HepG2 (cell line): ENCODE results near the gene TDRD6. TPM values are rescaled to one million over a fixed set of nuclear protein-coding genes. Genes with fewer than 3 reads are reported as not detected.

Experiments
- DPF2 ChIP-seq: sonication (generic); formaldehyde crosslinking; IDR thresholded peaks from 2 replicates; pipeline ENCODE4 v1.4.0; 2020; ENCODE audit warnings: mild to moderate bottlenecking, low read depth, missing genetic modification reagents, borderline replicate concordance
- FOXC1 ChIP-seq: sonication (generic); formaldehyde crosslinking; IDR thresholded peaks from 2 replicates; pipeline ENCODE4 v1.8.0; 2022; ENCODE audit warnings: mild to moderate bottlenecking, missing genetic modification reagents, borderline replicate concordance
- GTF3A ChIP-seq: sonication (generic); formaldehyde crosslinking; conservative IDR thresholded peaks from 2 replicates; pipeline ENCODE4 v1.4.0; 2020; ENCODE audit warnings: mild to moderate bottlenecking, missing genetic modification reagents
- HIVEP1 ChIP-seq: sonication (generic); formaldehyde crosslinking; IDR thresholded peaks from 2 replicates; pipeline ENCODE4 v1.4.0; 2020; ENCODE audit warnings: mild to moderate bottlenecking, missing genetic modification reagents
- JARID2 ChIP-seq: sonication (generic); formaldehyde crosslinking; IDR thresholded peaks from 2 replicates; pipeline ENCODE4 v1.8.1; 2023; ENCODE audit warnings: missing genetic modification reagents, inconsistent platforms; ENCODE audit not compliant: insufficient replicate concordance
- KDM1A ChIP-seq: IDR thresholded peaks from 2 replicates; pipeline ENCODE4 v1.6.1; 2016; ENCODE audit warnings: missing compliant biosample characterization
- ZBTB40 ChIP-seq, 2 experiments: fragments of 450-650 bp in 1 of 2; sonication (generic) in 1 of 2; formaldehyde crosslinking in 1 of 2; IDR thresholded peaks; 2 replicates each; pipeline versions ENCODE4 v1.6.1 to v1.8.0; 2016 to 2022; ENCODE audit warnings: antibody characterized with exemption in 1 of 2, mild to moderate bottlenecking in 1 of 2, missing genetic modification reagents in 1 of 2
- ZIK1 ChIP-seq: sonication (generic); formaldehyde crosslinking; IDR thresholded peaks from 2 replicates; pipeline ENCODE4 v1.5.0; 2020; ENCODE audit warnings: mild to moderate bottlenecking, low read depth, missing genetic modification reagents, borderline replicate concordance
- ZNF136 ChIP-seq: sonication (generic); formaldehyde crosslinking; IDR thresholded peaks from 2 replicates; pipeline ENCODE4 v1.8.1; 2022; ENCODE audit warnings: low read depth, mild to moderate bottlenecking, moderate library complexity, missing genetic modification reagents
- ZNF333 ChIP-seq: sonication (generic); formaldehyde crosslinking; IDR thresholded peaks from 2 replicates; pipeline ENCODE4 v1.4.0; 2020; ENCODE audit warnings: mild to moderate bottlenecking, missing genetic modification reagents, borderline replicate concordance
- ZNF354B ChIP-seq: sonication (generic); formaldehyde crosslinking; IDR thresholded peaks from 2 replicates; pipeline ENCODE4 v1.8.0; 2022; ENCODE audit warnings: mild to moderate bottlenecking, missing genetic modification reagents
- ZNF564 ChIP-seq: sonication (generic); formaldehyde crosslinking; IDR thresholded peaks from 2 replicates; pipeline ENCODE4 v1.8.1; 2023; ENCODE audit warnings: mild to moderate bottlenecking, missing genetic modification reagents
- ZNF687 ChIP-seq: sonication (generic); formaldehyde crosslinking; IDR thresholded peaks from 2 replicates; pipeline ENCODE4 v1.5.1; 2020; ENCODE audit warnings: mild to moderate bottlenecking, missing genetic modification reagents, moderate library complexity
- ZNF724P ChIP-seq: sonication (generic); formaldehyde crosslinking; IDR thresholded peaks from 2 replicates; pipeline ENCODE4 v1.8.0; 2022; ENCODE audit warnings: missing genetic modification reagents, borderline replicate concordance
- ZNF761 ChIP-seq: sonication (generic); formaldehyde crosslinking; conservative IDR thresholded peaks from 2 replicates; pipeline ENCODE4 v1.4.0; 2020; ENCODE audit warnings: mild to moderate bottlenecking, missing genetic modification reagents
- polyA plus RNA-seq, 8 experiments: library from polyadenylated mRNA; depleted of rRNA in 3 of 8; stranded (reverse) in 7 of 8; unstranded in 1 of 8; fragments of >200 nt; fragmentation: Illumina TruSeq in 4 of 8; extraction: Trizol in 4 of 8; gene quantifications; 2 replicates each; pipeline versions ENCODE4 v1.2.1 to v1.2.3, GENCODE V29; 2011 to 2016; ENCODE audit warnings: low read depth in 4 of 8, missing spikeins in 1 of 8, mixed read lengths in 1 of 8; ENCODE audit not compliant: insufficient read depth in 1 of 8
- total RNA-seq, 5 experiments: library from RNA; depleted of rRNA; stranded (reverse); fragments of >200 nt; fragmentation: Illumina TruSeq; extraction: Trizol; gene quantifications; 2 replicates each; pipeline ENCODE4 v1.2.3, GENCODE V29; 2016; ENCODE audit warnings: low read depth in 1 of 5

TDRD6 gene
- total and polyA plus RNA-seq, 2 of the 13 experiments (the other 11 are each of a cell fraction or from before 2014, with no cell fraction given): not detected

DNA sequence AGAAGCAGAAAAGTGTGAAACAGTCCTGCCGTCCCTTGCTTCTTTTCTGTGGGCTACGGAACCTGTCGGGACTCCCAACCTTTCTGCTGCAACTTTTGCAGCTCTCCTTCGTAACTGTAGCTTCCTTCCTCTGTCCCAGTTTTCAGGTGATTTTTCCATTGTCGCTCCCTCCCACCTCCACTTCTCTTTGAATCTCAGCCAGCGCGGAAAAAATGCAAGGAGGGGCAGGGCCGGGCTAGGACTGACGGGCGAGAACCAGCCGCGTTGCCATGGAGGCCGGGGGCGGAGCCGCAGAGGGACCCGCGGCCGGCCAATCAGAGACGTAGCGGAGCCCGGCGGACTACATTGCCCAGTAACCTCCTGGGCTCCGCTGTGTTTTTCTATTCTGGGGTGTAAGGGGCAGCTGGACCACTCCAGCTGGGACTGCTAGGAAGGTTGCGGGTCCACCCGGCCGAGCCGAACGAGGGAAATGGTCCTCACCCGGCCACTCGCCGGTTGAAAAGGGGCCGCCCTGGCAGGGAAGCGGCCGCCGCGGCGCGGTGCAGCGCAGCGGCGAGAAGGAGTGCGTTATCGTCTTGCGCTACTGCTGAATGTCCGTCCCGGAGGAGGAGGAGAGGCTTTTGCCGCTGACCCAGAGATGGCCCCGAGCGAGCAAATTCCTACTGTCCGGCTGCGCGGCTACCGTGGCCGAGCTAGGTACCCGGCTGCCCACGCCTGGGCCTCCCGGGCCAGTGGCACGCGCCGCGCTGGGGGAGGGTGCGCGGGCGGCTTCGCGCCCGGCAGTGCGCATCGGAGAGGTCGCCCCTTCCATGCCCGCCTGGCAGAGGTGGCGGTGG is 34.9 kb upstream of the TDRD6 start, which contains the start of the genes CYP39A1 and SLC25A27 (continued):
- TF ChIP-seq ZBTB40 (IDR thresholded peaks at IDR 0.05) (no peak), ZBTB40 (CRISPR knock-in tag; IDR thresholded peaks at IDR 0.05) (peak; percentile 60), KDM1A (CRISPR knock-in tag) (no peak), ZNF564 (CRISPR knock-in tag) (no peak), ZNF761 (CRISPR knock-in tag) (no peak), FOXC1 (no peak; the same call in 1 of the 2 replicates), ZNF724P (CRISPR knock-in tag) (no peak), DPF2 (CRISPR knock-in tag) (no peak), ZNF687 (CRISPR knock-in tag) (peak; percentile 83), GTF3A (CRISPR knock-in tag) (no peak; the same call in 1 of the 2 replicates), ZNF136 (0 out of 2 replicates have a peak, but pooled peaks have one; percentile 32), ZIK1 (no peak), HIVEP1 (CRISPR knock-in tag) (no peak), JARID2 (CRISPR knock-in tag) (no peak), ZNF354B (no peak), ZNF333 (no peak; the same call in 1 of the 2 replicates)
